ENCODE results near the gene BCL2A1. TPM values are rescaled to one million over a fixed set of nuclear protein-coding genes. Genes with fewer than 3 reads are reported as not detected.

The BCL2A1 gene
- total and polyA plus RNA-seq, 4 experiments from 2014 or later = 25.4 to 28.5 (median 27.2) TPM

GRCh38 chr15:79962178-79962577, 8.8 kb downstream of the BCL2A1 start:
- ChIA-PET CTCF (ENCODE audit: partially characterized antibody) (no interaction called here), POLR2A (ENCODE audit: partially characterized antibody) (no interaction called here)
- Mint-ChIP-seq H3K4me1 (peaks cover 21 to 34% (median 27%) of the 10 kb centered on the region in 4 donors), H3K27ac (peak overlapping the region in 1 of 7 donors; percentile 74), H3K9me3 (no peaks in the 10 kb centered on the region), H3K27me3 (no peaks in the 10 kb centered on the region), H3K4me3 (peak overlapping the region in 1 of 8 donors; percentile 39), H3K36me3 (peaks cover 5 to 18% of the 10 kb centered on the region in 2 donors)
- Histone ChIP-seq H3K27ac (ENCODE audit: low read depth, low read length) (no peak overlapping the region), H3K9me3 (ENCODE audit: control insufficient read depth in 1 of 2, low read length in 2 of 2) (no peaks in the 10 kb centered on the region), H3K36me3 (ENCODE audit: insufficient read depth, low read length) (no peaks in the 10 kb centered on the region), H3K4me1 (ENCODE audit: insufficient read depth, low read length) (peaks cover 18% of the 10 kb centered on the region), H3K27me3 (ENCODE audit: insufficient read depth, low read length) (no peaks in the 10 kb centered on the region), H3K4me3 (ENCODE audit: low read length in 2 of 2) (no peak overlapping the region)
- DNase-seq = no peak
- intact Hi-C loops (cut with micrococcal nuclease) = no loop called here

- H3K9me3 Mint-ChIP-seq = no peaks in the 10 kb centered on the region
- Histone ChIP-seq H3K36me3 (ENCODE audit: insufficient read depth, low read length) (no peaks in the 10 kb centered on the region), H3K4me3 (ENCODE audit: low read length in 2 of 2) (no peak overlapping the region), H3K27me3 (ENCODE audit: insufficient read depth, low read length) (no peaks in the 10 kb centered on the region), H3K27ac (ENCODE audit: low read depth, low read length) (no peak overlapping the region), H3K9me3 (ENCODE audit: control insufficient read depth in 1 of 2, low read length in 2 of 2) (no peaks in the 10 kb centered on the region), H3K4me1 (ENCODE audit: insufficient read depth, low read length) (peaks cover 4% of the 10 kb centered on the region)
- ChIA-PET CTCF (ENCODE audit: partially characterized antibody) (no interaction called here), POLR2A (ENCODE audit: partially characterized antibody) (no interaction called here)
- H3K27ac Mint-ChIP-seq = peak overlapping the region in 1 of 7 donors; percentile 67
- peaks cover 4 to 18% of the 10 kb centered on the region in 2 donors for H3K36me3 Mint-ChIP-seq
- intact Hi-C loops (cut with micrococcal nuclease) = no loop called here
- no peak for DNase-seq
- H3K4me1 Mint-ChIP-seq = peaks cover 11 to 20% (median 14%) of the 10 kb centered on the region in 4 donors
- no peaks in the 10 kb centered on the region for H3K27me3 Mint-ChIP-seq
- H3K4me3 Mint-ChIP-seq = no peak overlapping the region
These were observed 10.3 kb downstream of the BCL2A1 start for GRCh38 chr15:79960502-79961212.

- Histone ChIP-seq H3K27me3 (ENCODE audit: insufficient read depth, low read length) (no peaks in the 10 kb centered on the region), H3K36me3 (ENCODE audit: insufficient read depth, low read length) (no peaks in the 10 kb centered on the region), H3K27ac (ENCODE audit: low read depth, low read length) (no peak overlapping the region), H3K9me3 (ENCODE audit: control insufficient read depth in 1 of 2, low read length in 2 of 2) (no peaks in the 10 kb centered on the region), H3K4me1 (ENCODE audit: insufficient read depth, low read length) (peaks cover 16% of the 10 kb centered on the region), H3K4me3 (ENCODE audit: low read length in 2 of 2) (no peak overlapping the region)
- ChIA-PET POLR2A (ENCODE audit: partially characterized antibody) (interaction anchor here (2.7 kb wide), 1 partner anchor 10 kb away, joined by 12 read pairs; no protein-coding TSS in a partner anchor), CTCF (ENCODE audit: partially characterized antibody) (no interaction called here)
- Mint-ChIP-seq H3K36me3 (peaks cover 2 to 8% of the 10 kb centered on the region in 2 donors), H3K27ac (no peak overlapping the region), H3K4me3 (no peak overlapping the region), H3K4me1 (peaks cover 18 to 27% (median 20%) of the 10 kb centered on the region in 4 donors), H3K27me3 (no peaks in the 10 kb centered on the region), H3K9me3 (no peaks in the 10 kb centered on the region)
- DNase-seq = no peak
- intact Hi-C loops (cut with micrococcal nuclease) = no loop called here
These were observed 13.3 kb downstream of the BCL2A1 start for GRCh38 chr15:79957741-79958140.

GRCh38 chr15:79956354-79956939, 14.5 kb downstream of the BCL2A1 start:
- H3K27me3 Mint-ChIP-seq = no peaks in the 10 kb centered on the region
- intact Hi-C loops (cut with micrococcal nuclease) = no loop called here
- ChIA-PET POLR2A (ENCODE audit: partially characterized antibody) (no interaction called here), CTCF (ENCODE audit: partially characterized antibody) (no interaction called here)
- no peak for DNase-seq
- no peaks in the 10 kb centered on the region for H3K9me3 Mint-ChIP-seq
- H3K4me1 Mint-ChIP-seq = peaks cover 18 to 27% (median 19%) of the 10 kb centered on the region in 4 donors
- H3K27ac Mint-ChIP-seq = no peak overlapping the region
- Histone ChIP-seq H3K9me3 (ENCODE audit: control insufficient read depth in 1 of 2, low read length in 2 of 2) (no peaks in the 10 kb centered on the region), H3K36me3 (ENCODE audit: insufficient read depth, low read length) (no peaks in the 10 kb centered on the region), H3K27me3 (ENCODE audit: insufficient read depth, low read length) (no peaks in the 10 kb centered on the region), H3K4me1 (ENCODE audit: insufficient read depth, low read length) (peaks cover 16% of the 10 kb centered on the region), H3K4me3 (ENCODE audit: low read length in 2 of 2) (no peak overlapping the region), H3K27ac (ENCODE audit: low read depth, low read length) (no peak overlapping the region)
- H3K4me3 Mint-ChIP-seq = no peak overlapping the region
- H3K36me3 Mint-ChIP-seq = peaks cover 2 to 8% of the 10 kb centered on the region in 2 donors

- Mint-ChIP-seq H3K4me3 (no peak overlapping the region), H3K27ac (peak overlapping the region in 6 of 7 donors; percentile 26 to 79 (median 48)), H3K4me1 (peaks cover 18 to 27% (median 19%) of the 10 kb centered on the region in 4 donors), H3K9me3 (no peaks in the 10 kb centered on the region), H3K36me3 (no peaks in the 10 kb centered on the region), H3K27me3 (no peaks in the 10 kb centered on the region)
- Histone ChIP-seq H3K9me3 (ENCODE audit: control insufficient read depth in 1 of 2, low read length in 2 of 2) (no peaks in the 10 kb centered on the region), H3K27me3 (ENCODE audit: insufficient read depth, low read length) (no peaks in the 10 kb centered on the region), H3K27ac (ENCODE audit: low read depth, low read length) (no peak overlapping the region), H3K4me3 (ENCODE audit: low read length in 2 of 2) (no peak overlapping the region), H3K4me1 (ENCODE audit: insufficient read depth, low read length) (peaks cover 16% of the 10 kb centered on the region), H3K36me3 (ENCODE audit: insufficient read depth, low read length) (no peaks in the 10 kb centered on the region)
- CTCF ChIA-PET (ENCODE audit: partially characterized antibody) = no interaction called here
- intact Hi-C loops (cut with micrococcal nuclease) = no loop called here
- POLR2A ChIA-PET (ENCODE audit: partially characterized antibody) = no interaction called here
- DNase-seq = no peak
These were observed 16.3 kb downstream of the BCL2A1 start for GRCh38 chr15:79954661-79955060.

GRCh38 chr15:79953951-79954444, 17.0 kb downstream of the BCL2A1 start:
- Histone ChIP-seq H3K27ac (ENCODE audit: low read depth, low read length) (no peak overlapping the region), H3K36me3 (ENCODE audit: insufficient read depth, low read length) (no peaks in the 10 kb centered on the region), H3K4me1 (ENCODE audit: insufficient read depth, low read length) (peaks cover 16% of the 10 kb centered on the region), H3K9me3 (ENCODE audit: control insufficient read depth in 1 of 2, low read length in 2 of 2) (no peaks in the 10 kb centered on the region), H3K27me3 (ENCODE audit: insufficient read depth, low read length) (no peaks in the 10 kb centered on the region), H3K4me3 (ENCODE audit: low read length in 2 of 2) (no peak overlapping the region)
- no peaks in the 10 kb centered on the region for H3K27me3 Mint-ChIP-seq
- peak overlapping the region; percentile 9 to 67 (median 28) for H3K27ac Mint-ChIP-seq
- no peaks in the 10 kb centered on the region for H3K9me3 Mint-ChIP-seq
- H3K4me1 Mint-ChIP-seq = peaks cover 18 to 27% (median 19%) of the 10 kb centered on the region in 4 donors
- CTCF ChIA-PET (ENCODE audit: partially characterized antibody) = interaction anchor here (0.8 to 1.1 kb wide), 2 partner anchors 38 to 58 kb away, joined by 3 read pairs; no protein-coding TSS in a partner anchor
- no peaks in the 10 kb centered on the region for H3K36me3 Mint-ChIP-seq
- H3K4me3 Mint-ChIP-seq = no peak overlapping the region
- POLR2A ChIA-PET (ENCODE audit: partially characterized antibody) = interaction anchor here (1.7 kb wide), 1 partner anchor 58 kb away, joined by 5 read pairs; the partner anchor contains the start of gene MTHFS
- DNase-seq = no peak
- intact Hi-C loops (cut with micrococcal nuclease) = no loop called here

GRCh38 chr15:79952329-79952728, 18.7 kb downstream of the BCL2A1 start:
- H3K36me3 Mint-ChIP-seq = no peaks in the 10 kb centered on the region
- Histone ChIP-seq H3K4me1 (ENCODE audit: insufficient read depth, low read length) (peaks cover 16% of the 10 kb centered on the region), H3K27ac (ENCODE audit: low read depth, low read length) (no peak overlapping the region), H3K36me3 (ENCODE audit: insufficient read depth, low read length) (no peaks in the 10 kb centered on the region), H3K9me3 (ENCODE audit: control insufficient read depth in 1 of 2, low read length in 2 of 2) (no peaks in the 10 kb centered on the region), H3K4me3 (ENCODE audit: low read length in 2 of 2) (no peak overlapping the region), H3K27me3 (ENCODE audit: insufficient read depth, low read length) (no peaks in the 10 kb centered on the region)
- ChIA-PET CTCF (ENCODE audit: partially characterized antibody) (interaction anchor here (0.7 kb wide), 1 partner anchor 99 kb away, joined by 3 read pairs; no protein-coding TSS in a partner anchor), POLR2A (ENCODE audit: partially characterized antibody) (interaction anchor here (1.7 kb wide), 1 partner anchor 57 kb away, joined by 5 read pairs; the partner anchor contains the start of gene MTHFS)
- peak overlapping the region in 1 of 7 donors; percentile 1 for H3K27ac Mint-ChIP-seq
- intact Hi-C loops (cut with micrococcal nuclease) = no loop called here
- H3K27me3 Mint-ChIP-seq = no peaks in the 10 kb centered on the region
- peaks cover 18 to 27% (median 22%) of the 10 kb centered on the region in 4 donors for H3K4me1 Mint-ChIP-seq
- H3K9me3 Mint-ChIP-seq = no peaks in the 10 kb centered on the region
- no peak for DNase-seq
- H3K4me3 Mint-ChIP-seq = no peak overlapping the region

Measured in CD4-positive, alpha-beta memory T cell (primary cell).